SW480 (cell line): Measurements from ENCODE around the gene ATP5PF.
A peak's percentile ranks its signal among the peaks of the same experiment; 100 is the strongest.
"Not testable (repeated sequence)": the region's sequence is repeated elsewhere in the genome, so short reads cannot be mapped to it uniquely, and the experiment has no call there.

Source experiments
- DNase-seq: peaks from one replicate; pipeline ENCODE4 v3.0.0-alpha.2; 2016; ENCODE audit warnings: low spot score

ATP5PF gene

DNA sequence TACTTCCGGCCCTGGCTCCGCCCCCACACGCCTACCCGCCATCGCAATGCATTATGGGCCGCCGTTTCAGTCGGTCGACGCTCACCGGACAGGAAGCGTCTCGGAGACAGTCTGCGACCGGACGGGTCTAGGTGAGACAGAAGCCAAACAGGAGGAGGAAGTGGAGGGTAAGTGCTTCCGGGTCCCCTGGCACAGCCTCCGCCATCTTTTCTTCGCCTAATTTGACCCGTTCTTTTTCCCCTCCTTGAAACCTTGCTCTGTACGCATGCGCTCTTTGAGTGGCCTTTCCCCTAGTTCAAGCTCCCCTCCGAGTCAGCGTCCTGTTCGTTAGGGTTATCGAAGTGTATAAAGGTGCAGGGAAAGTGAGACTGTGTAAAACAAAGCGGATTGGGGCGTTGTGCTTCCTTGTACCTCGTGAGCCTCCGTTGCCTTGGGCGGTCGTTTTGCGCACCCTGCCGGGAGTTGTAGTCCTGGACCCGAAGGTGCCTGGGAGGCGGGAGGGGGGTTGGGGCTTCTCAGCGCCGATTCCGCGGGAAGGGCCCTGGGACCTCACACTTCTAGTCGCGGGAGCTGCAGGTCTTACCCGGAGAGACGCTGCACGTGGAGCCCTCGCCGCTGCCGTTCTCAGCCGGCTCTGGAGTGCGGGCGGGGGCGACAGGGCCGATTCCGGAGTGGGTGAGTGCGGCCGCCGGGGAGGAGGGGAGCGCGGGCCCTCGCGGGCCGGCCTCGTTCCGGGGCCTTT is at the start of gene ATP5PF, which contains the start of gene GABPA:
Gene ATP5PF (minus strand): TSS at position 1 of the 742 bp plus-strand sequence. CDS start 5,110 bp downstream, outside the sequence.
Gene GABPA (plus strand): TSS at position 69 of the 742 bp plus-strand sequence. CDS start 6,627 bp downstream, outside the sequence.
- DNase-seq, result peak; percentile 99

DNA sequence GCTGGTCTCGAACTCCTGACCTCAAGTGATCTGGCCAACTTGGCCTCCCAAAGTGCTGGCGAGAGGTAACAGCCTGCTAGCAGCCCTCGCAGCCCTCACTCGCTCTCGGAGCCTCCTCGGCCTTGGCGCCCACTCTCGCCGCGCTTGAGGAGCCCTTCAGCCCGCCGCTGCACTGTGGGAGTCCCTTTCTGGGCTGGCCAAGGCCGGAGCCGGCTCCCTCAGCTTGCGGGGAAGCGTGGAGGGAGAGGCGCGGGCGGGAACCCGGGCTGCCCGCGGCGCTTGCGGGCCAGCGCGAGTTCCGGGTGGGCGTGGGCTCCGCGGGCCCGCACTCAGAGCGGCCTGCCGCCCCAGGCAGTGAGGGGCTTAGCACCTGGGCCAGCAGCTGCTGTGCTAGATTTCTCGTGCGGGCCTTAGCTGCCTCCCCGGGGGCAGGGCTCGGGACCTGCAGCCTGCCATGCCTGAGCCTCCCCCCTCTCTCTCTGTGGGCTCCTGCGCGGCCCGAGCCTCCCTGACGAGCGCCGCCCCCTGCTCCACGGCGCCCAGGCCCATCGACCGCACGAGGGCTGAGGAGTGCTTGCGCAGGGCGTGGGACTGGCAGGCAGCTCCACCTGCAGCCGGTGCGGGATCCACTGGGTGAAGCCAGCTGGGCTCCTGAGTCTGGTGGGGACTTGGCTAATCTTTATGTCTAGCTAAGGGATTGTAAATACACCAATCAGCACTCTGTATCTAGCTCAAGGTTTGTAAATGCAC is 43.6 kb upstream of the ATP5PF start:
- not testable (repeated sequence) for DNase-seq

GRCh38 chr21:25776440-25776839 is 41.7 kb upstream of the ATP5PF start:
- no peak for DNase-seq

- DNase-seq, result no peak
Measured at GRCh38 chr21:25772686-25773085, 38.0 kb upstream of the ATP5PF start.

DNA sequence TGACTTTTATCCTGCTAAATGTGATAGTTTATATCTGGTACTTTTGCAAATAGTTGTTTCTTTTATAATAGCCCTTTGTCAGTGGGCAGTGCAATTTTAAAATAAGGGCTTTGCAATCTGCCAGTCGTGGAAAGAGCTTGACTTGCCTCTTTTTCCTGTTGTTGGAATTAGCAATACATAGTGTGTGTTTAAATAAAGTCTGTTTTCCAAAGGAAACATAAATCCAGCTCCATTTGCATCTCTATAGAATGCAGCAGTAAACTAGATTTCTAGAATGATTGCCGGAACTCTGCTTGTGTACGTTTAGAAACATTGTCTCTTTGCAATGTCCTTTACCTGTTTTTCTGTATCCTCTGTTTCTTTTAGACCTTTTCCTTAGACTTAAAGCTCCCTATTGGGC is 33.2 kb upstream of the ATP5PF start:
- DNase-seq, result no peak

GRCh38 chr21:25764065-25764464 is 29.4 kb upstream of the ATP5PF start:
- no peak for DNase-seq

DNA sequence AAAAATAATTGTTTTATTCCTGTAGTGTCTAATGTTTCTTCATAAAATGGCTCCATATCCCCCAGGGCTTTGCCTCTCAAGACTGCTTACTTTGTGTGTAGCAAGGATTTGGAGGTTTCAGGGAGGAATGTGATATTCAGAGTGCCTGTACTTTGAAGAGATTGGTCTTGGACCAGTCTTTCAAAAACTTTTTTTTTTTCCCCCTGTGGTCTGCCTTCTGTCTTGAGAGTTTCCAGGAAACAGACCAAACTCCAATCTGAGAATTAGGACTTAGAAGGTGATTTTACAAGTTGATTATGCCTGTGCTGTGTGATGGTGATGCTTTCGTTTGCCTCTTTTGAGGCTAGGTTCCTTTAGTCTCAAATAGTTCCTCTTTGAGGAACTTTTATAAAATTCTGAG is 26.0 kb upstream of the ATP5PF start:
- no peak for DNase-seq

- DNase-seq, result no peak
Measured at GRCh38 chr21:25760061-25760460, 25.4 kb upstream of the ATP5PF start.

- DNase-seq, result no peak
Measured at GRCh38 chr21:25759573-25759972, 24.9 kb upstream of the ATP5PF start.

DNA sequence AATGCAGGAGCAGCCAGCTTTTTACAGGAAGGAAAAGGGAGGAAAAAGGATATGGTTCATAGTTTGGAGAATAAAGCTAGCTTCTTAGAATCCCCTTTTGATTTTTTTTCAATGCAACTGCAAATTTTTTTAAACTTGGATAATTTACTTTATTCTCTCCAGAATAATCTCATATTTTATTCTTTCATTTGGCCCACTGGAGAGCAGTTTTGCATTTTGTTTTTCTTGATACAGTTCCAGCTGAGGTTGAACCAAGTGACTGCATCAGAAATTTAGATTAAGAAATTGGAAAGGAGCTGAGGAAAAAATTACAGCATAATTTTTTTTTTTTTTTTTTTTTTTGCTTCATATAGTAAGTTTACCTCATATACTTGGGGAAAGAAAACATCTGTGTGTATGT is 22.8 kb upstream of the ATP5PF start:
- DNase-seq, result no peak

- no peak for DNase-seq
Measured at GRCh38 chr21:25756190-25756932, 21.7 kb upstream of the ATP5PF start.

DNA sequence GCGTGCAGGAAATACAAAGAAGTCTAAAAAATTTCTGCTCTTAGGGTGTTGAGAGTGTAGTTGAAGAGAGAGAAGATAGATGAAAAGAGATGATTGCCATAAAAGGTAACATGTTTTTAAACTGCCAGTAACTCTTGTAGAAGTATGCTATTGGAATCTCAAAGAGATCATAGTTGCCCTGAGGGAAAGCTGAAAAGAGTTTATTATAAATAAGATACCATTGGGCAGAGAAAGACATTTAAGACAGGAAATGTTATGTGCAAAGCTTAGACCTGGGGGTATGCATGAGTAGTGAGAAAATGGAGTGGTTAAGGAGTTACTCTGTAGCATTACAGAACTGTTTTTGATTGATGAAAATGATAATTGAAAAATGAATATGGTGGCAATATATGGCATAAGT is 17.7 kb upstream of the ATP5PF start:
- DNase-seq, result no peak

DNA sequence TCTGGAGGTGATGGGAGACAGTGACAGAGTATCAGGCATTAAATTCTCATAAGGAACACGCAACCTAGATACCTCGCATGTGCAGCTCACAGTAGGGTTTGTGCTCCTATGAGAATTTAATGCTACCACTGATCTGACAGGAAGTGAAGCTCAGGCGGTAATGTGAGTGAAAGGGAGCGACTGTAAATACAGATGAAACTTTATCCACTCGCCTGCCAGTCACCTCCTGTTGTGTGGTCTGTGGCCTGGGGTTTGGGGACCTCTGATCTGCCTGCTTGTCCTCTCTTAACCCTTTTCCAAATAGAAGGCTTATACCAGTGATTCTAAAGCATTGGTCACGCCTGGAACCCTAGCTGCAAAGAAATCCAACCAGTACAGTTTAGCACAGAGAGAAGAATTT is 15.4 kb upstream of the ATP5PF start:
- DNase-seq, result no peak

DNA sequence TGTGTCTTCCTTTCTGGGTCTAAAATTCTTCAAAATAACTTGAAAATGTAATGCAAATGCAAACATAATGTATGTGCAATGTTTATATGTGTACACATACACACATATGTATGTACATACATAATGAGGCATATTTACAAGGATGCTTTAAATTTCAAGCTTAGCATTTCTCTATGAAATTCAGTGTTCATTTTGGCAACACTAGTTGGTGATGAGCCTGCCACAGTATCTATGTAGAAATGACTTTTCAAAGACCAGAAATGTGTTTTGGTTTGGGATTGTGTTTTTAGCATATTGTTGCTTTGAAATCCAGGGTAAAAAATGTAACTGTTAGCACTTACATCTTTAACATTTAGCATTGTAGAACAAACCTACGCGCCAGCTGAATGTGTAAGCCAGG is 10.2 kb upstream of the ATP5PF start:
- no peak for DNase-seq

DNA sequence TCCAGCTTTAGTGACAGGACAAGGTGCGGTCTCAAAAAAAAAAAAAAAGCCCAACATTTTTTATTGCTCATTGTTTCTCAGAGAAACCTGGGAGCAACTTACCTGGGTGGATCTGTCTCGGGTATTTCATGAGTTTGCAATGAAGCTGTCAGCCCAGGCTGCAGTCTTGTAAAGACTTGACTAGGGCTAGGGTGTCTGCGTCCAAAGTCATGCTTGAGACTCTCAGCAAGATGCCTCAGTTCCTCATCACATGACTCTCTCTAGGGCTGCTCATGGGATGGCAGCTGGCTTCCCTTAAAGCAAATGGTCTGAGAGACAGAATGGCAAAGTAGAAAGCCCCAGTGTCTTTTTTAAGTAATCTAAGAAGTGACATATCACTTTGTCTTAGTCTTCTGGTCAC is 8.2 kb upstream of the ATP5PF start:
- DNase-seq, result no peak

DNA sequence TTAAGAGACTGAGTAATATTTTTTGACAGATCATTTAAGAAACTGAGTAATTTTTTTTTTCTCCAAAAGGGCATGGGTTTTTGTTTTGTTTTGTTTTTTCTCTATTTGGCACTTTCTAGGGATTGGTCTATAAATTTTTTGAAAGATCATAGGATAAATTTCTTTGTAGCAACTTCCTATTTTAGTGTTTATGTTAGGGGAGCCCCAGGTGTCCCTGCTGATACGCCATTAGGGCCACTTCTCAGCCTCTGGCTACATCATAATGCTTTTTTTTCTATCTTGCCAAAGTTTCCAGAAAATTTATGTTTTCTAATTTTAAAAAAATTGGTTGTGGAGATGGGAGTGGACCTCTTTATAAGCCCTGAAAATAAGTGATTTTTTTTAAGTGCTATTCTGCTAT is 2.7 kb upstream of the ATP5PF start:
- DNase-seq, result no peak

DNA sequence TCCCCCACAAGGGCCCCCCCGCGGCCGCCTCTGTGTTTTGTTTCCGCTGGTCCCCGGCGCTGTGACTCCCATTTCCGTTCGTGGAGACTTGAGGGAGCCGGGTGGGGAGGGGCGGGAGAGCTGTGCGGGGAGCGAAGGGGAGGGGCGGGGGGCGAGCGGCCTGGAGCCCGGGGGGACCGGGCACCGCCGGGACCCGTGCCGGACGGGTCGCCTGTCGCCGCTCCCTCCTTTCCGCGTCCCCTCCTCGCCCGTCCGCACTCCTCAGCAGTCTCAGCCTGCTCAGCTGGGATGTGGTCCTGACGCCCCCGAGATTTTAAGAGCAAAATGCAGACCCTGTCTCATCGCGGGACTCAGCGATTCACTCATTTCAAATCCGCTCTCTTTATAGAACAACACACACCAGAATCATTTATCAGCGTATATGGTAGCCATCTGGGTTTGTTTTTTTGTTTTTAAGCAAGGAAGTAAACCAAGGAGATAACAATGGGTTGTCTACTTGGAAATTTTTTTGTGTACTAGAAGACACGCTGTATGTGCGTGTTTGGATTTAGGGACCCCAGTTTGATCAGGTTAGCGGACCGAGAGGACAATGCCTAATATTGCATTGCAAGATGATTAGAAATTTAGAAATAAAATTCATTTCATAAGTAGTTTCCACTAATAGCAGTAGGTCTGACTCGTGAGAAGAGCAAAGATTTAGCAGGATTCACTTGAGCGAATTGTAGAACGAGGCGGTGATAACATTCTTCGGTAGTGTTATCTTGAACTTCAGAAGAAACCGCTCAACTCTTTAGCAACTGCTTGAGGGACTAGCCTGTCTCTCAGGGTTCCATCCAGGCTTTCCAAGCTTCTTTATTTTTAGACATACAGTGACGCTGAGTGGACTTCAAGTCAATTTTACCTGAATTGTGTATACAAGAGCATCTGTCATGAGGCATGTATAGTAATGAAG is 1.2 kb upstream of the ATP5PF start:
- peak; percentile 89 for DNase-seq

DNA sequence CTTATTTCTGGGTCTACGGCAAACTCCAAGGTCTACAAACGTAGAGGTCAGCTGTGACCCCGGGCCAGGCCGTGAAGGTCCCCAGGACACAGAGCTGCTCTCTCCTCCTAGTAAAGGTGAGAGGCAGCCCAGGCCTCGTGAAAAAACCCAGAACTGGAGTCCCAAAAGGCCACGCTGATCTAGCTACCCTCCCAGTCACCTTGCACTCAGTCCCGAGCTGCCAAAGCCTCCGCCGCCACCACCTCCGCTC is 125 bp downstream of the ATP5PF start:
- no peak for DNase-seq

- DNase-seq, result peak; percentile 53
Measured at GRCh38 chr21:25733859-25734653, 648 bp downstream of the ATP5PF start.

DNA sequence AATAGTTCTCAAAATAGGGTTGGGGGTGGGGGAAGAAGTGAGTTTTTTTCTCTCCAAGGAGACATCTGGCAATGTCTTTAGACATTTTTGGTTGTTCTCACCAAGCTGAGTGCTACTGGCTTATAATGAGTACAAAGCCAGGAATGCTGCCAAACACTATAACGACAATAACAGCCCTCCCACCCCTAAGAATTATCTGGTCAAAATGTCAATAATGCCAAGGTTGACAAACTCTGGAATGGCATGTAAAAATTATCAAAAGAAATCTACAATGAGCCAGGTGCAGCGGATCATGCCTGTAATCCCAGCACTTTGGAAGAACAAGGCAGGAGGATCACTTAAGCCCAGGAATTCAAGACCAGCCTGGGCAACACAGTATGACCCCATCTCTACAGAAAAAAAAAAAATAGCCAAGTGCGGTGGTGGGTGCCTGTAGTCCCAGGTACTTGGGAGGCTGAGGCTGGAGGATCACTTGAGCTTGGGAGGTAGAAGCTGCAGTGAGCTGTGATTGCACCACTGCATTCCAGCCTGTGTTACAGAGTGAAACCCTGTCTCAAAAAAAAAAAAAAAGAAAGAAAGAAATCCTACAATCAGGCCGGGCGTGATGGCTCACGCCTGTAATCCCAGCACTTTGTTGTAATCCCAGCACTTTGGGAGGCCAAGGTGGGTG is 2.5 kb downstream of the ATP5PF start:
- DNase-seq, result no peak
